Neutrophil (primary cell): Measurements from ENCODE around the gene CERK.

Experiments
- H3K27ac ChIP-seq: fragments of 200-600 bp; sonication (generic); 2 replicates; pipeline ENCODE4 v1.5.1; 2016; ENCODE audit warnings: mild to moderate bottlenecking, moderate library complexity
- H3K27me3 ChIP-seq: fragments of 200-600 bp; sonication (generic); 2 replicates; pipeline ENCODE4 v1.6.0; 2016; ENCODE audit warnings: mild to moderate bottlenecking
- H3K36me3 ChIP-seq: fragments of 200-600 bp; sonication (generic); 2 replicates; pipeline ENCODE4 v1.5.1; 2017
- H3K4me1 ChIP-seq, 2 experiments: fragments of 200-600 bp in 1 of 2; sonication (generic) in 1 of 2; 1 replicate in 1 of 2; 2 replicates in 1 of 2; pipeline versions ENCODE4 v1.5.1 to v1.6.1; 2013 to 2016; ENCODE audit warnings: low read depth in 1 of 2, low read length in 1 of 2, mild to moderate bottlenecking in 1 of 2, moderate library complexity in 1 of 2; ENCODE audit not compliant: control insufficient read depth in 1 of 2, insufficient read depth in 1 of 2
- H3K4me3 ChIP-seq, 2 experiments: fragments of 200-600 bp in 1 of 2; sonication (generic) in 1 of 2; 1 replicate in 1 of 2; 2 replicates in 1 of 2; pipeline ENCODE4 v1.5.1; 2013 to 2016; ENCODE audit warnings: low read depth in 1 of 2, low read length in 1 of 2, mild to moderate bottlenecking in 1 of 2, moderate library complexity in 1 of 2
- H3K9me3 ChIP-seq: fragments of 200-600 bp; sonication (generic); 2 replicates; pipeline ENCODE4 v1.5.1; 2016
- CTCF ChIP-seq: fragments of 200-600 bp; sonication (generic); IDR thresholded peaks from 2 replicates; pipeline ENCODE4 v1.5.1; 2016; ENCODE audit warnings: antibody characterized with exemption

CERK gene

GRCh38 chr22:46688949-46689348, 49.1 kb downstream of the CERK start:
- Histone ChIP-seq H3K27ac (no peak overlapping the region), H3K9me3 (no peaks in the 10 kb centered on the region), H3K4me3 (no peak overlapping the region), H3K4me1 (peaks cover 34 to 35% of the 10 kb centered on the region in 2 experiments), H3K27me3 (no peaks in the 10 kb centered on the region), H3K36me3 (peaks cover 94% of the 10 kb centered on the region)
- TF ChIP-seq CTCF: no peak

GRCh38 chr22:46687460-46687859, 50.6 kb downstream of the CERK start:
- peak overlapping the region; percentile 70 for H3K27ac ChIP-seq
- H3K27me3 ChIP-seq: no peaks in the 10 kb centered on the region
- peaks cover 45 to 47% of the 10 kb centered on the region in 2 experiments for H3K4me1 ChIP-seq
- no peak overlapping the region for H3K4me3 ChIP-seq
- TF ChIP-seq CTCF: no peak
- H3K9me3 ChIP-seq: no peaks in the 10 kb centered on the region
- peaks cover 85% of the 10 kb centered on the region for H3K36me3 ChIP-seq

- Histone ChIP-seq H3K27ac (peak overlapping the region; percentile 70), H3K9me3 (no peaks in the 10 kb centered on the region), H3K27me3 (no peaks in the 10 kb centered on the region), H3K4me3 (no peak overlapping the region), H3K36me3 (peaks cover 86% of the 10 kb centered on the region), H3K4me1 (peaks cover 45 to 47% of the 10 kb centered on the region in 2 experiments)
- no peak for TF ChIP-seq CTCF
Observed at GRCh38 chr22:46687048-46687444, 51.0 kb downstream of the CERK start.

GRCh38 chr22:46686221-46687047, 51.6 kb downstream of the CERK start:
- Histone ChIP-seq H3K9me3 (no peaks in the 10 kb centered on the region), H3K27ac (peak overlapping the region; percentile 70), H3K4me1 (peaks cover 45 to 47% of the 10 kb centered on the region in 2 experiments), H3K4me3 (peak overlapping the region; percentile 10 to 16), H3K36me3 (peaks cover 81% of the 10 kb centered on the region), H3K27me3 (no peaks in the 10 kb centered on the region)
- no peak for TF ChIP-seq CTCF

- peaks cover 70% of the 10 kb centered on the region for H3K36me3 ChIP-seq
Observed at GRCh38 chr22:46684706-46685105, 53.3 kb downstream of the CERK start.

More at GRCh38 chr22:46684706-46685105, 53.3 kb downstream of the CERK start:
- no peak overlapping the region for H3K4me3 ChIP-seq
- H3K9me3 ChIP-seq: no peaks in the 10 kb centered on the region
- TF ChIP-seq CTCF: no peak
- peak overlapping the region; percentile 56 for H3K27ac ChIP-seq
- peaks cover 45 to 47% of the 10 kb centered on the region in 2 experiments for H3K4me1 ChIP-seq
- no peaks in the 10 kb centered on the region for H3K27me3 ChIP-seq
